Spleen (tissue), 7 donors: ENCODE measurements around the gene CRISP3.

Experiments
- CTCF ChIP-seq, 11 experiments: fragments of 200-600 bp in 7 of 11; fragments of 450-650 bp in 4 of 11; sonication (generic) in 4 of 11; IDR thresholded peaks in 8 of 11; conservative IDR thresholded peaks in 3 of 11; 1 replicate in 7 of 11; 2 replicates in 4 of 11; pipeline versions ENCODE4 v1.4.0 to v1.8.0; 2016 to 2021; ENCODE audit warnings: antibody characterized with exemption in 11 of 11, inconsistent platforms in 4 of 11, mild to moderate bottlenecking in 1 of 11
- POLR2A ChIP-seq, 3 donors: fragments of 450-650 bp; IDR thresholded peaks; one replicate each; pipeline ENCODE4 v1.5.1; 2017; ENCODE audit warnings: antibody characterized with exemption in 3 of 3, mild to moderate bottlenecking in 1 of 3
- donor health status: DM: no; HTN: no; CAD: no; lungs with moderate emphysema.
- donor health status: DM: no; HTN: no; CAD: no.
- donor health status: DM: no; HTN: no; CAD: no.

- TF ChIP-seq POLR2A (IDR thresholded peaks at IDR 0.05), result no peak
- TF ChIP-seq CTCF (IDR thresholded peaks at IDR 0.05 in 8 of 11, conservative IDR thresholded peaks at IDR 0.05 in 3 of 11), result no peak
Measured at GRCh38 chr6:49720372-49720771, 23.8 kb downstream of the CRISP3 start.
